GM18861 (cell line): ENCODE data around the gene SCML2.
"Not testable (repeated sequence)": the region's sequence is repeated elsewhere in the genome, so short reads cannot be mapped to it uniquely, and the experiment has no call there.

Source experiments
- ATAC-seq: cut with Tn5 transposase; IDR thresholded peaks from one replicate; pipeline ENCODE4 v1.9.1; 2021; ENCODE audit not compliant: unreplicated experiment

The SCML2 gene

DNA sequence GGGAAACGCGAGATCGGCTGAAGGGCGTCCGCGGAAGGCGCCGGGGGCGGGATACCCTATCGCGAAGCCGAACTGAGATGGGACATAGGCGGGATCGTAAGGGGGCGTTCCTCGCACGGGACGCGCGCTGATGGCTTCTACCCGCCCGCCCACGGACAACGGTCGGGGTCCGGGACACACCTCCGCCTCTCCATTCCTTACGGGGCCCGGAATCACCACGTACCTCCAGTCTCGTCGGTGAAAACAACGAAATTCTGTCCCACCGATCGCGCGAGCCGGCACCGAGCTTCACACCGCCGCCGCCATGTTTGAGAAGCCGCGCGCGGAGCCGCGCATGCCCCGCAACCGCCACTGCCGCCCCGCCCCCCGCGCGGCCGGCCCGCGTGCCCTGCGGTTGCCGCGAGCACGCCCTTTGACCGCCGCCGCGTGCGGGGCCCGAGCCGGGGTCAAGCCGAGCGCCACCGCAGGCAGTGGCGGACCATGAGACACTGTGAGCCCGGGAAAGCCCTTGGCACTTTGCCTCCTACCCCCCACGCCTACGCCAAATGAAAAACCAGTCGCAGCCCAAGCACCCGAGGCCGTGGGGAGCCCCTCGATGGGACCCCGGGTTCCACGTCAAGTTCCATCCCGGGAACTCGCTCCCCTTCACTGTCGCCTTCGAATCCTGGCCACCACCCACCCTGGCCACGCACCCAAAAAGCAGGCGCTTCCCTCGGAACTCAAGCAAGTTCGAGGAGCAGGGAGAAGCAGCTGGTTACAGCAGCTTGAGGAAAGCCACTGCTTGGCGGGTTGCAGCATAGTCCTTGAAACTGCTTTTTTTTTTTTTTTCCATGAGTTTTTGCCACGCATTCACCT is at the start of gene SCML2:
Gene SCML2, minus strand, starts transcription at position 320 of the 855 bp plus-strand sequence. CDS start 20,617 bp downstream, outside the sequence.
- no peak for ATAC-seq

DNA sequence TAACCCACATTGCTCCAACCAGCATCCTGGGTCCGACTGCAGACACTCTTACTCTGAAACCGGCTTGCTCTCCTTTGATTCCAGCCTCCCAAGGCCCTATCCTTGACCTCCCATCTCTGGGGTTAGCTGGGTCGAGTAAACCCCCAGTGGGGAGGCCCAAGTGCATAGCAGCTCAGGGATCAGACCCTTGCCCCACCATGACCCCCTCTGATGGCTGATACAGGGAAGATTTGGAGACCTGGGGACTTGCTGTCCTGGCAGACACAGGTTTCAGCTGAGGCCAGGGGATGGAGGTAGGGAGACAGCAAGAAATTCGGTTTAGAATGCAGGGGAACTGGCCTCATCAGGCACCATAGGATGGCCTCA is 47.3 kb upstream of the SCML2 start:
- ATAC-seq, result no peak

GRCh38 chrX:18394477-18394876 is 40.0 kb upstream of the SCML2 start:
- no peak for ATAC-seq

GRCh38 chrX:18390941-18391538 is 36.6 kb upstream of the SCML2 start:
- peak; percentile 57 for ATAC-seq

- no peak for ATAC-seq
Measured at GRCh38 chrX:18389966-18390365, 35.5 kb upstream of the SCML2 start.

DNA sequence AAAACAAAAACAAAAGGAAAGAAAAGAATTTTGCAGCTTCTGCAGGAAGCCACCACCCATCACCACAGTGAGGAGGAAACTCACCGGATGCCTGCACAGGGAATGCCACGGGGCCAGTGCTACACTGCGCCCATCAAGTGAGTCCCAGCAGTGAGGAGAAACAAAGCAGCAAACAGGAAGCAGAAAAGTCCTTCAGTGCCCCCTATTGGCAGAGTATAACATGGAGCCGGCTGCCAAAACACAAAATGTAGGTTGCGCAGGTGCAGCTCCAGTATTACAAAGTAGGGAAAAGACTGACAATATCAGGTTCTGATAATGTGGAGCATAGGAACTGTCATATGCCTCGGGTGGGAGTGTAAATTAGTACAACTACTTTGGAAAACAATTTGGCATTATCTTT is 23.3 kb upstream of the SCML2 start:
- ATAC-seq, result no peak

DNA sequence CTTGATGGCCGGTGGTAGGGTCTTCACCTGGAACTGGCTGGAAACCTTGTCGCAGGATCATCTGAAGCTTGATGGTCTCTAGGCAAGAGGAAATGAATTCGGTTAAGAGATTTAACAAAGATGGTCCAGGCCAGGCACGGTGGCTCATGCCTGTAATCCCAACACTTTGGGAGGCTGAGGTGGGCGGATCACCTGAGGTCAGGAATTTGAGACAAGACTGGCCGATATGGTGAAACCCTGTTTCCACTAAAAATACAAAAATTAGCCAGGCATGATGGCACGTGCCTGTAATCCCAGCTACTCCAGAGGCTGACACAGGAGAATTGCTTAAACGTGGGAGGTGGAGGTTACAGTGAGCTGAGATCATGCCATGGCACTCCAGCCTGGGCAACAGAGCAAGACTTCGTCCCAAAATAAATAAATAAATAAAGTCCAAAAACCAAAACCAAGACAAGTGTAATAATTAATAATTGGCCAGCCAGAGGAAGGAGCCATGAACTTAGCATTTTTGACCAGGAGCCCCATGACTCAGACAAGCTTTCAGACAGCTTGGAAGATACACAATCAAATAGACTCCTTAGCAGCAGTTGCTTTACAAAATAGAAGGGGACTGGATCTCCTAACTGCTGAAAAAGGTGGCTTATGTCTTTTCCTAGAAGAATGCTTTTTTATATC is 20.8 kb upstream of the SCML2 start:
- ATAC-seq, result not testable (repeated sequence)

- not testable (repeated sequence) for ATAC-seq
Measured at GRCh38 chrX:18369096-18369495, 14.6 kb upstream of the SCML2 start.

GRCh38 chrX:18368402-18368801 is 13.9 kb upstream of the SCML2 start:
- no peak for ATAC-seq

GRCh38 chrX:18360867-18361266 is 6.4 kb upstream of the SCML2 start:
- no peak for ATAC-seq

DNA sequence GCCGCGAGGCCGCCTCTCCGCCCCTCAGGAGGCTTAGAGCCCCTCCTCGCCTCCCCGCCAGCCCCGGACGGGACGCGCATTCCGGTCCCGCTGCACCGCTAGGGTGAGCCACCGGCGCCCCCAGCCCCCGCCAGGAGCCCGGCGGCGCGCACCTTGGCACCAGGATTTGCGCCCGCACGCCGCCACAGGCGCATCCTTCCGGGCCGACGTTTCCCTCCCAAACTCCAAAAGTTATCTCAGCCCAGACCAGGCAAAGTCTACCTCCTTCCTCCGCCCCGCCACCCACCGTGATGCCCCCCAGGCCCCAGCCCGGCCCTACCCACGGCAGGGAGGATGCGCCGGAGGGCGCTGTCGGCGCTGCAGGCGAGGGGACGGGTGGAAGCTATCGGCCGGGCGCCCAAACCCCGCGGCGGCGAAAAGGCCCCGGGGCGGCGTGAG is 538 bp downstream of the SCML2 start:
- no peak for ATAC-seq

GRCh38 chrX:18351784-18352183 is 2.7 kb downstream of the SCML2 start:
- ATAC-seq, result no peak

DNA sequence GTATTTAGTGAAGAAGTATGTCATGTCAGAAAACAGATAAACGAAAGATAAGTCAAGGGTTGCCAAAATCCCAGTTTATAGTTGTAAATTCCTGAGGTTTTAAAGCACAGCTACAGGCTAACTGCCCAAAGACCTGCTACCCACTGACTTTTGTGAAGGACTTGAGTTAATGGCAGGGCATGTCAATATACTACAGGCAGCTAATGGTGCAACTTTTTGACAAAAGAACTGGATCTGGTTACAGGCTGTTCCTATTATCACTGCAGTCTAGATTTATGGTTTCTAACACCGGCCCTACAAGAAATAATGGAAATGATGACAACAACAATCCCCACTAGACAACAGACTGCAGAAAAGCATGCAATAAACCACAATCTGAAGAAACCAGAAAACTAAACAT is 6.4 kb downstream of the SCML2 start:
- ATAC-seq, result no peak

DNA sequence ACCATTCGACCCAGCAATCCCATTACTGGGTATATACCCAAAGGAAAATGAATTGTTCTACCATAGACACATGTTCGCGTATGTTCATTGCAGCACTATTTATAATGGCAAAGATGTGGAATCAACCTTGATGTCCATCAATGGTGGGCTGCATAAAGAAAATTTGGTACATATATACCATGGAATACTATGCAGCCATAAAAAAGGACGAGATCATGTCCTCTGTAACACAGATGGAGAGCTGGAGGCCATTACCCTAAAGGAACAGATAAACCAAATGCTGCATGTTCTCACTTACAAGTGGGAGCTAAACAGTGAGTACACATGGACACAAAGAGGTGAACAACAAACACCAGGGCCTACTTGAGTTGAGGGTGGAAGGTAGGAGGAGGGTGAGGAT is 45.1 kb downstream of the SCML2 start:
- no peak for ATAC-seq

- ATAC-seq, result no peak
Measured at GRCh38 chrX:18297251-18297650, 57.2 kb downstream of the SCML2 start.

DNA sequence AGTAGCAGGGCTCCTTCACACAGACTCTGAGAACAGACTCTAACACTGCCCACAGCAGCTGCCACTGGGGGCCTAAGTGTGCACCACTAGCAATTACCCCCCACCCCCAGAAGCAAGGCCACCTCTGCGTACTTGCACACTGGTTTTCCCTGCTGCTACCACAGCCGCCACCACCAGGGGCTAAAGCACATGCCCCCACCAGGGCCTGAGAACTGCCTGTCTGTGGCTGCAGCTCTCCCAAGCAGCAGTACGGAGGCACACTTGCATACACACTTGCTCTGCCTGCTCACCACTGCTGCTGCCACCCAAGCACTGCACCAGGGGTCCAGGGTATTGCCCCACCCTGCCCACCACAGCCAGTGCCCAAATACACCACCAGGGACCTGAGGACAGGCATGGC is 59.6 kb downstream of the SCML2 start:
- ATAC-seq, result no peak

DNA sequence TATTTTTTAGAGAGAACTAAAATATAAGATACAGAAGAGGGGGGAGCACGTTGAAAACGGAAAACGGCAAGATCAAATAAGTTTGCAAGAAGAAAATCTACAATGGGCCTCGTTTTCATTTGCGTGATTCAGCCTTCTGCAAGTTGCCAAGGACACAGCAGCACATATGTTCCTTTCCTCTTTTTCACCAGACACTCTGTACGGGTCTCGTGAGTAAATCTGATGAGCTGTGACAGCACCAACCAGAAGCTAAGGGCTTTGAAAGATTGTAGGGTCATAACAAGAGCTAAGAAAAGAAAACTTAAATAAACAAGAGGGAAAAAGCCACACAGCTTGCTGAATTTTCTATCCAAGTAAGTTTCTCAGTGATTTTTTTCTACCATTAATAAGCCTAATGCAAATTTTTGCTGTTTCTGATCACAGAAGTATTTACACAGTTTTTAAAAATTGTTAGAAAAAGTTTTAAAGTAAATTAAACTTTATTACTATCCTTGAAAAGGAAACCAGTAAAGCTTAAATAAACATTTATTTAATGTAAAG is 63.4 kb downstream of the SCML2 start:
- ATAC-seq, result no peak

- no peak for ATAC-seq
Measured at GRCh38 chrX:18290200-18290599, 64.3 kb downstream of the SCML2 start.

DNA sequence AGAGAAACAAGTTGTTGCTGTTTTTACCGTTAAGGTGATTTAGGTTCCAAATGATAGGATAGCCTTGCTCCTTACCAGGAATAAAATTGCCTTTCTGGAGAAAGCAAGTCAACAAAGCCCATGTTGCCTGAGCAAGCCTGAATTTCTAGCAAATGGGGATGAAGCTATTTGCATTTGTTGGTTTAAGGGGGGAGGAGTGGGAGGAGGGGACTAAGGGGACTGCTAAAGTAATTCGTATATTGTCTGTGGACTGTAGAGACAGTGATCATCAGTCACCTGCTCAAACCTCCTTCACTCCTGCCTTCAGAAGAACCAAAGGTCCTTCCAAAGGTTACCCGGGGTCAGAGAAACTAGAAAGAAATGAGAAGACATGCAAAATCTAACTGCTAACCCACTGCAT is 65.8 kb downstream of the SCML2 start:
- ATAC-seq, result no peak

DNA sequence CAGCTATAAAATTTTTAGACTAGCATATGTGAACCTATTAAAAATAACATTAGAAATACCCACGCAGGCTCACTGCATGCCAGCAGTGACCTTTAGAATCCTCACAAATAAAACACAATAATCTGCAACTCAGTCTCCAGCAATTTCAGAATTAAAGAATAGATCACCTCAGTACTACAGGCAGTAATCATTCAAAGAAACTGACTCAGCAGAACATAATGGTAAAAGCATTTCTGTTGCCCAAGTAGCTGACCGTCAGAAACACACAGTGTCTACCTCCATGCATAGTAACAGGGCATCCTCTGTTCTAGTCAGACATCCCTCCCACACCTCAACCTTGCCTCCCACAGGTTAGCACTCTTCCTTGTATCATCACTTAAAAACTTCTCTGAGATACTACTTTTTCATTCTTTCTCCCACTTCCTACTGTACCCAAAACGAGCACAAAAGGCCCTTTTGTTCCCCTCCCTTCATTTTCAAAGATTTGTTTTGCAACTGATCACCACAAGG is 68.1 kb downstream of the SCML2 start:
- ATAC-seq, result no peak

DNA sequence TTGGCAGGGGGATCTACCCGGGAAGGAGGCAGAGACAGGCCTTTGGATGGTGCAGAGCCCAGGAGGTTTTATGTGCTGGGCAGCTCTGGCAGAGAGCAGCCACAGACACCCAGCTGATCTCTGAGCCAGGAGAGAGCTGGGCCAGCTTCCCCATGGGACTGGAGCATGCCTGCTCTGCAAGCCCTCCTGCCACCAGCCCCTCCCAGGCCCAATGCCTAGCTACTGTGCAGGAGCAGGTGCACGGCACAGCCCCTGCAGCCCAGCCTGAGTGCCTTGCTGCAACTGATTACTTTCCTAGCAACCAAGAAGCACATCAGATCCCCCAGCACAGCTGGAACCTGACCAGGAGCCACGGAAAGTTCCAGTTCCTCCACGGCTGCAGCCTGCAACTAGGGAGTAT is 76.0 kb downstream of the SCML2 start:
- ATAC-seq, result no peak

- ATAC-seq, result no peak
Measured at GRCh38 chrX:18272222-18272621, 82.3 kb downstream of the SCML2 start.
